Stomach (tissue), 4 donors: ENCODE results near the gene PRKCE.

Experiments
- EP300 ChIP-seq: sonication (generic); formaldehyde crosslinking; IDR thresholded peaks from one replicate; pipeline ENCODE4 v1.6.1; 2017; ENCODE audit warnings: antibody characterized with exemption
- POLR2A ChIP-seq, 4 donors: fragments of 450-650 bp; IDR thresholded peaks; one replicate each; pipeline ENCODE4 v1.6.1; 2016; ENCODE audit warnings: antibody characterized with exemption in 4 of 4, control low read depth in 2 of 4, mild to moderate bottlenecking in 1 of 4, moderate library complexity in 1 of 4
- POLR2AphosphoS5 ChIP-seq, 3 donors: sonication (generic); formaldehyde crosslinking; IDR thresholded peaks; one replicate each; pipeline ENCODE4 v1.6.1; 2016; ENCODE audit warnings: antibody characterized with exemption in 3 of 3
- TF ChIP-seq, protein P1 (sequence below), 7 experiments: fragments of 450-650 bp in 4 of 7; fragments of 200-600 bp in 3 of 7; sonication (generic) in 3 of 7; IDR thresholded peaks; one replicate each; pipeline ENCODE4 v1.5.1; 2016 to 2019; ENCODE audit warnings: antibody characterized with exemption in 7 of 7, control low read depth in 2 of 7, mild to moderate bottlenecking in 1 of 7

DNA sequence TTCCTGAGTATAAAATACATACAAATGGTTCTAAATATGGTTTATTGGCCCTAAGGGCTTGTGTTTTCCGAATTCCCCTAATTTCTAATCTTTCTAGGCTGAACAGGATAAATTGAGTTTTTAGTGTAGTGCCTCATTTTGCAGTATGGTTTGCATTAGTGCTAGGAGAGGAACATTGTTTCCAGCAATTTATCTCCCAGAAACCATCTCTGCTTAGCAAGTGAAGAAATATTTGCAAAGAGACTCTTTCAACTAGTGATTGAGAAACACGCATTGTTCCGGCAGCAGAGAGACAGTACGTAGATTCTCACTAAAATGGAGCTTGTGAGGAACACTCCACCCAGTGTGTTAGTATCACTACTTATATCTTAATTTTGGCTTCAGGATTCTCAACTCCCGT is 468.0 kb downstream of the PRKCE start:
- TF ChIP-seq POLR2AphosphoS5 (IDR thresholded peaks at IDR 0.05) (no peak), POLR2A (IDR thresholded peaks at IDR 0.05) (no peak), EP300 (no peak)
- TF ChIP-seq, protein P1, sequence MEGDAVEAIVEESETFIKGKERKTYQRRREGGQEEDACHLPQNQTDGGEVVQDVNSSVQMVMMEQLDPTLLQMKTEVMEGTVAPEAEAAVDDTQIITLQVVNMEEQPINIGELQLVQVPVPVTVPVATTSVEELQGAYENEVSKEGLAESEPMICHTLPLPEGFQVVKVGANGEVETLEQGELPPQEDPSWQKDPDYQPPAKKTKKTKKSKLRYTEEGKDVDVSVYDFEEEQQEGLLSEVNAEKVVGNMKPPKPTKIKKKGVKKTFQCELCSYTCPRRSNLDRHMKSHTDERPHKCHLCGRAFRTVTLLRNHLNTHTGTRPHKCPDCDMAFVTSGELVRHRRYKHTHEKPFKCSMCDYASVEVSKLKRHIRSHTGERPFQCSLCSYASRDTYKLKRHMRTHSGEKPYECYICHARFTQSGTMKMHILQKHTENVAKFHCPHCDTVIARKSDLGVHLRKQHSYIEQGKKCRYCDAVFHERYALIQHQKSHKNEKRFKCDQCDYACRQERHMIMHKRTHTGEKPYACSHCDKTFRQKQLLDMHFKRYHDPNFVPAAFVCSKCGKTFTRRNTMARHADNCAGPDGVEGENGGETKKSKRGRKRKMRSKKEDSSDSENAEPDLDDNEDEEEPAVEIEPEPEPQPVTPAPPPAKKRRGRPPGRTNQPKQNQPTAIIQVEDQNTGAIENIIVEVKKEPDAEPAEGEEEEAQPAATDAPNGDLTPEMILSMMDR (IDR thresholded peaks at IDR 0.05): no peak
